ENCODE data around the gene ZC3H12A. TPM values are rescaled to one million over a fixed set of nuclear protein-coding genes. Genes with fewer than 3 reads are reported as not detected.
"Not testable (repeated sequence)": the region's sequence is repeated elsewhere in the genome, so short reads cannot be mapped to it uniquely, and the experiment has no call there.

Gene ZC3H12A
- polyA plus RNA-seq, 3 donors = 7.1 to 104 (median 40.0) TPM

DNA sequence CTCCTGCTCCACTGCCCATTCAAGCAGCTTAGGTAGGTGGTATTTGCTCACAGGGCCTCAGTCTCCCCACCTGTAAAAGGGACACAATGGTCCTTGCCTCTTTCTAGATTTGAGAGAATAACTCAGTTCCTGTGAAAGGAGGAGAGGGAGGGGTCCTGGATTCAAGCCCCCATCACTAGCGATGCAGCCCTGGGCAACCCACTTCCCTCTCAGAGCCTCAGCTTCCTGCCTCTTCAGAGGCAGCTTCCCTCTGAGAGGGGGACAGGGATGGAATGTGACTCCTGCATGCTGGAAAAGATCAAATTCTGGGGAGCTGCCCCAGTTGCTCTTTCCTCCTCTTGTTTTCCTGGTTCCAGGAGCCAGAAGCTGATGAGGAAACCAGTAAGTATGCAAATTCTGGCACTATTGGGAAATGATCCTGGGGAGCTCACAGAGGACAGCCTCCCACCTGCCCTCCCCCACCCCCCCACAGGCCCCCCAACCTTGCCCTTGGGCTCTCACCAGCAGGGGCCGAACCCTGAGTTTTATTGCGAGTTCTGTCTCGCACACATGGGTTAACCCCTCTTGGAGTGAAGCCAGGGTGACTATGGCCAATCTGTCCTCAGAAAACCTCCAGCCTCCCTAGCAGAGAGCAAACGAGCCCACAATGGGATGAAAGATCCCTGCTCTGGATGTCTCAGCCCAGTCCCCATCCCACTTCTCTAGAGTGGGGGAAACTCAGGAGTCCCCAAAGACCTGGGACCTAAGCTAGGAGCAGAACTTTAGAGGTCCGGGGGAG lies 11.7 kb downstream of the ZC3H12A start:
- 32 to 58% (median 33%) methylated on average over 6 of the region's 6 CpGs for WGBS, 3 donors

DNA sequence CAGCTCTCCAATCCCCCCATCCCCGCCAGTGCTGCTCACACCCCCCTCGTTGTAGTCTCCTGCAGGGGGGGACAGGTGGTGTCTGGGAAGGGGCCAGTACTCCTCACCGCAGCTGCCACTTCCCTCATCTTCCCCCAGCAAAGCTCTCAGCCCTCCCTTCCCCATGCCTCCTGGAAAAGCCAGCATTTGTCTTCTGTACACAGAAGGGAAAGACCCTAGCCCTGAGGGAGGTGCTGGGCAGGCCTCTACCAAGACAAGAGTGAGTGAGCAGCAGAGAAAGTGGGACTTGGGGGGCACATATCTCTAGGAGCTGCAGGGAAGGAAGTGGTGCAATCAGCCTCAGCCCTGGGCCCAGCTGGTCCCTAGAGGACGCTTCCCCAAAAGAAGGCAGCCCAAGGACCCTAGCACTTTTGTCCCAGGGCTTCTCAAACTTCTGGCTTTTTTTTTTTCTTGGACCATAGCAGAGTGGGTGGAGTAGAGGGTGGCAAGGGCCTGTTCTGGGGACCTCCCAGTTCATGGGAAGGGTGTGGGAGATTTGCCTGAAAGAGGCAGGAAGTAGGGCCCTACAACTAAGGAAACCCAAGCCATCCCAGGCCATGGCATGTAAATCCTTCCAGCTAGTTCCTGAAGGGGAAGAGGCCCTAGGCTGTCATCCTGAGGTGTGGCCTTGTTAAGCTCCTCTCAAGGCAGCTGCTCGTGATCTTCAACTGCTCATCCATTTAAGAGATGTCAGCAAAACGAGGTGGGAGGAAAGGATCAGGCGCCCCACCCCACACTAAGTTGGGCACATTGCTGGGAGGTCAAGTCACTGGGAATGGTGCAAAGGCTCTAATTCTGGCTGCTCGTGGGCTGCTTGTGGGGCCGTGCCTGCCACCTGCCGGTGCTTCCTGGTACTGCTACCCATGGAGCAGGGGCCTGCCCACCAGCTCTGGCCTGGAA lies 12.6 kb downstream of the ZC3H12A start:
- WGBS, 3 donors = 15 to 23% (median 16%) methylated on average over 10 of the region's 10 CpGs
- no peak overlapping the region for H3K27ac ChIP-seq (ENCODE audit: low read depth, low read length)

More for the DNA sequence above, 11.7 kb downstream of the ZC3H12A start:
- H3K27ac ChIP-seq (ENCODE audit: low read depth, low read length) = no peak overlapping the region

DNA sequence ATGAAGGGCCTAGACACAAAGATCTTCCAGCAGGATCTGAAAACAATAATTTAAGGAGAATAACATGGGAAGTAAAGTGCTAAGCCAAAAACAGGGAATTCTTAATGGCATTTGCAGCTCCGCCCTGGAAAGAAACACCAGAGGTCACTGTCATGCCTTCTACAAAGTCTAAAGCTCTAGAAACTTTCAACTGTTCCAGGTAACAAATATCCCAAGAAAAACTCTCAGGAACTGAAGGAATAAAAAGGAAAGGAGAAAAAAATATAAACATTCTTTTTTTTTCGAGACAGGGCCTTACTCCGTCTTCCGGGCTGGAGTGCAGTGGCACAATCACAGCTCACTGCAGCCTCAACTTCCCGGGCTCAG lies 13.2 kb downstream of the ZC3H12A start:
- no peak overlapping the region for H3K27ac ChIP-seq (ENCODE audit: low read depth, low read length)
- 88 to 89% (median 88%) methylated on average over 5 of the region's 5 CpGs for whole genome bisulfite sequencing, 3 donors

- WGBS, 3 donors = 78 to 85% (median 83%) methylated on average over 2 of the region's 2 CpGs
- H3K27ac ChIP-seq (ENCODE audit: low read depth, low read length) = no peak overlapping the region
Measured at GRCh38 chr1:37493336-37494098, 19.1 kb downstream of the ZC3H12A start.

GRCh38 chr1:37495875-37496274 lies 21.5 kb downstream of the ZC3H12A start:
- 20 to 86% (median 81%) methylated on average over 1 of the region's 1 CpG for WGBS, 3 donors
- H3K27ac ChIP-seq (ENCODE audit: low read depth, low read length) = no peak overlapping the region

GRCh38 chr1:37497832-37498231 lies 23.5 kb downstream of the ZC3H12A start:
- 58 to 98% (median 95%) methylated on average over 2 of the region's 2 CpGs for WGBS, 3 donors
- no peak overlapping the region for H3K27ac ChIP-seq (ENCODE audit: low read depth, low read length)

GRCh38 chr1:37498872-37499617 lies 24.7 kb downstream of the ZC3H12A start:
- no peak overlapping the region for H3K27ac ChIP-seq (ENCODE audit: low read depth, low read length)
- WGBS, 3 donors = 54 to 79% (median 65%) methylated on average over 4 of the region's 4 CpGs

- WGBS, 3 donors = 81 to 90% (median 85%) methylated on average over 5 of the region's 5 CpGs
- H3K27ac ChIP-seq (ENCODE audit: low read depth, low read length) = no peak overlapping the region
Measured at GRCh38 chr1:37501661-37502060, 27.3 kb downstream of the ZC3H12A start.

GRCh38 chr1:37502104-37502503 lies 27.7 kb downstream of the ZC3H12A start:
- H3K27ac ChIP-seq (ENCODE audit: low read depth, low read length) = no peak overlapping the region

DNA sequence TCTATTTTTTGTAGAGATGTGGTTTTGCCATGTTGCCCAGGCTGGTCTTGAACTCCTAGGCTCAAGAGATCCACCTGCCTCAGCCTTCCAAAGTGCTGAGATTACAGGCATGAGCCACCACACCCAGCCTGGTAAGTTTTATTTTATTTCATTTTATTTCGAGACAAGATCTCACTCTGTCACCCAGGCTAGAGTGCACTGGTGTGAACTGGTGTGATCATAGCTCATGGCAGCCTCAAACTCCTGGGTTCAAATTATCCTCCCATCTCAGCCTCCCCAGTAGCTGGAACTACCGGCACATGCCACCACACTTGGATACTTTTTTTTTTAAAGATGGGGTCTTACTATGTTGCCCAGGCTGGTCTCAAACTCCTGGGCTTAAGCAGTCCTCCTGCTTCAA lies 28.4 kb downstream of the ZC3H12A start:
- not testable (repeated sequence) for H3K27ac ChIP-seq (ENCODE audit: low read depth, low read length)
- WGBS, 3 donors = 96 to 98% (median 98%) methylated on average over 2 of the region's 2 CpGs

- no peak overlapping the region for H3K27ac ChIP-seq (ENCODE audit: low read depth, low read length)
- WGBS, 3 donors = 97 to 100% (median 97%) methylated on average over 2 of the region's 2 CpGs
Measured at GRCh38 chr1:37506740-37507139, 32.4 kb downstream of the ZC3H12A start.

DNA sequence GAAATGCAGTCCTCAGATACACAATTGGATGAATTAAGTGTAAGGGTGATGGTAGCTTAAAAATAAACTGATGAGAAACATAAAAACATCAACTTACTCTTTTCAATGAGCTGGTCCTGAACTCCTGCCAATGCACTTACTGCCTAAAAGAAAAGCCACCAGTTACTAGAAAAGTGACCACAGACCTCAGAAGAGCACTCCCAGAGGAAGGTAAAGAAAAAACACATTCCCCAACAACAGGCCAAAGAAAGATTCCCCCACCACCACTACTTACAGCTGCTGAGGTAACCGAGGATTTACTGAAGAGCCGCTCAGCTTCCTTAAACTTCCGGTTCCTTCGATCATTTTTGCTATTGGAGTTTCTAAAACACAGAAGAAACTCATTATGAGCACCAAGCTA lies 34.8 kb downstream of the ZC3H12A start:
- H3K27ac ChIP-seq (ENCODE audit: low read depth, low read length) = no peak overlapping the region
- 79 to 86% (median 83%) methylated on average over 4 of the region's 4 CpGs for WGBS, 3 donors

- no peak overlapping the region for H3K27ac ChIP-seq (ENCODE audit: low read depth, low read length)
- 2 to 4% (median 3%) methylated on average over 26 of the region's 26 CpGs for WGBS, 3 donors
Measured at GRCh38 chr1:37513795-37514349, 39.5 kb downstream of the ZC3H12A start.

GRCh38 chr1:37514350-37515184 lies 40.2 kb downstream of the ZC3H12A start, which contains the start of gene MEAF6:
TSS of gene MEAF6 (minus strand) at chr1:37514766. CDS start at chr1:37514746, 20 bp downstream.
- 0 to 1% (median 1%) methylated on average over 62 to 100 of the region's 100 CpGs for WGBS, 3 donors
- no peak within 1 kb of the TSS for H3K27ac ChIP-seq (ENCODE audit: low read depth, low read length)

GRCh38 chr1:37515185-37516034 lies 41.0 kb downstream of the ZC3H12A start:
- no peak overlapping the region for H3K27ac ChIP-seq (ENCODE audit: low read depth, low read length)
- 70 to 73% (median 70%) methylated on average over 18 of the region's 18 CpGs for WGBS, 3 donors

GRCh38 chr1:37517569-37517968 lies 43.2 kb downstream of the ZC3H12A start:
- WGBS, 3 donors = 84 to 95% (median 88%) methylated on average over 1 of the region's 1 CpG
- H3K27ac ChIP-seq (ENCODE audit: low read depth, low read length) = no peak overlapping the region
